Spleen (tissue), 11 donors: ENCODE results near the gene MRAS. TPM values are rescaled to one million over a fixed set of nuclear protein-coding genes. Genes with fewer than 3 reads are reported as not detected.

Experiments used
- DNase-seq: peaks from one replicate; pipeline ENCODE4 v3.0.0-alpha.2; 2020
- H3K27ac ChIP-seq, 8 donors: fragments of 200-600 bp; sonication (generic) in 7 of 8; 1 replicate in 4 of 8; 2 replicates in 4 of 8; pipeline versions ENCODE4 v1.5.0 to v1.8.0; 2016 to 2021; ENCODE audit warnings: inconsistent platforms in 4 of 8, mild to moderate bottlenecking in 4 of 8, moderate library complexity in 1 of 8
- H3K27me3 ChIP-seq, 7 donors: fragments of 200-600 bp; sonication (generic) in 6 of 7; replicated peaks in 1 of 7; 1 replicate in 4 of 7; 2 replicates in 3 of 7; pipeline versions ENCODE4 v1.5.0 to v1.8.0; 2016 to 2021; ENCODE audit warnings: inconsistent platforms in 3 of 7, mild to moderate bottlenecking in 1 of 7
- H3K36me3 ChIP-seq, 6 donors: fragments of 200-600 bp; sonication (generic) in 5 of 6; 1 replicate in 4 of 6; 2 replicates in 2 of 6; pipeline versions ENCODE4 v1.5.0 to v1.8.0; 2016 to 2021; ENCODE audit warnings: inconsistent platforms in 2 of 6
- H3K4me1 ChIP-seq, 6 donors: fragments of 200-600 bp; sonication (generic) in 5 of 6; 1 replicate in 3 of 6; 2 replicates in 3 of 6; pipeline versions ENCODE4 v1.5.0 to v1.8.0; 2016 to 2021; ENCODE audit warnings: inconsistent platforms in 3 of 6
- H3K4me3 ChIP-seq, 8 donors: fragments of 200-600 bp; sonication (generic) in 7 of 8; 1 replicate in 4 of 8; 2 replicates in 4 of 8; pipeline versions ENCODE4 v1.5.0 to v1.8.0; 2016 to 2021; ENCODE audit warnings: inconsistent platforms in 4 of 8, mild to moderate bottlenecking in 4 of 8, moderate library complexity in 2 of 8
- H3K9me3 ChIP-seq, 8 donors: fragments of 200-600 bp; sonication (generic) in 7 of 8; 1 replicate in 4 of 8; 2 replicates in 4 of 8; pipeline versions ENCODE4 v1.5.0 to v1.8.0; 2016 to 2021; ENCODE audit warnings: inconsistent platforms in 4 of 8
- POLR2A ChIP-seq, 3 donors: fragments of 450-650 bp; IDR thresholded peaks; one replicate each; pipeline ENCODE4 v1.5.1; 2017; ENCODE audit warnings: antibody characterized with exemption in 3 of 3, mild to moderate bottlenecking in 1 of 3
- POLR2AphosphoS5 ChIP-seq, 3 donors: sonication (generic); formaldehyde crosslinking; IDR thresholded peaks; one replicate each; pipeline ENCODE4 v1.5.1; 2017; ENCODE audit warnings: antibody characterized with exemption in 3 of 3
- WGBS, 5 donors: extraction: QIAGEN DNeasy Blood & Tissue Kit in 3 of 5; methylation state at CpG; one replicate each; pipeline versions ENCODE4 v1.1.5 to v1.1.7; 2013 to 2018; 5-methylcytosine and 5-hydroxymethylcytosine counted together
- intact Hi-C: fragments of 100-400 bp; cut with DNase I; formaldehyde crosslinking; loops from one replicate; pipeline ENCODE4 v1.15.0; 2023; ENCODE audit warnings: low total_unique reads
- polyA plus RNA-seq, 3 donors: library from polyadenylated mRNA; stranded (reverse); fragments of 200-250 nt; gene quantifications; one replicate each; pipeline ENCODE4 v1.2.1, GENCODE V29; 2013
- total RNA-seq, 7 donors: library from RNA; depleted of rRNA in 3 of 7; stranded (reverse); fragments of >200 nt in 3 of 7; fragmentation: NEBNext Ultra II Directional in 4 of 7; extraction: Animal tissue kit (Norgen Biotek cat#: 25700) in 4 of 7; gene quantifications; one replicate each; pipeline versions ENCODE4 v1.1.0 to v1.2.1, GENCODE V29; 2016 to 2021
- TF ChIP-seq, protein P1 (sequence below), 11 experiments: fragments of 200-600 bp in 7 of 11; fragments of 450-650 bp in 4 of 11; sonication (generic) in 4 of 11; IDR thresholded peaks in 8 of 11; conservative IDR thresholded peaks in 3 of 11; 1 replicate in 7 of 11; 2 replicates in 4 of 11; pipeline versions ENCODE4 v1.4.0 to v1.8.0; 2016 to 2021; ENCODE audit warnings: antibody characterized with exemption in 11 of 11, inconsistent platforms in 4 of 11, mild to moderate bottlenecking in 1 of 11
- donor health status: healthy with polysubstance abuse.
- donor health status: DM: no; HTN: no; CAD: no; lungs with moderate emphysema.
- donor health status: DM: no; HTN: no; CAD: no.
- donor health status: Bipolar disorder and iron deficiency.
- donor health status: healthy.
- donor health status: DM: no; HTN: no; CAD: no.
- donor health status: DM: yes; HTN: yes; CAD: no.

The MRAS gene
- total and polyA plus RNA-seq, 10 donors, result 4.1 to 36.7 (median 21.4) TPM

DNA sequence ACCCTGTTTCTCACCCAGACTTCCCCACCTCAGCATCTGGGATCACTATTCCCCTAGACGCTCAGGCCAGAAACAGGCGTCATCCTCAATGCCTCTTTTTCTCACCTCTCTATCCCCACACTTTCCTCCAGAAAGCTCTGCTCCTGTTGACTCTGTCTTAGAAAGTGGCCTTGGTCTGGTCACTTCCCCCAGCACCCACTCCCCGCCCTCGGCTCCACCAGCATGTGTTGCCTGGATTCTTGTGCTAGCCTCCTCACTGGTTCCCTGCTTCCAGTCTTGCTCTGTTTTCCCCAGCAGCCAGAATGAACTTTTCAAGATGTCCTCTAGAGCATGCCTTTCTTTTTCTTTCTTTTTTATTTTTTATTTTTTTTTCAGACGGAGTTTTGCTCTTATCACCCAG is 46.3 kb downstream of the MRAS start:
- TF ChIP-seq POLR2AphosphoS5 (IDR thresholded peaks at IDR 0.05) (no peak), POLR2A (IDR thresholded peaks at IDR 0.05) (no peak)
- TF ChIP-seq, protein P1, sequence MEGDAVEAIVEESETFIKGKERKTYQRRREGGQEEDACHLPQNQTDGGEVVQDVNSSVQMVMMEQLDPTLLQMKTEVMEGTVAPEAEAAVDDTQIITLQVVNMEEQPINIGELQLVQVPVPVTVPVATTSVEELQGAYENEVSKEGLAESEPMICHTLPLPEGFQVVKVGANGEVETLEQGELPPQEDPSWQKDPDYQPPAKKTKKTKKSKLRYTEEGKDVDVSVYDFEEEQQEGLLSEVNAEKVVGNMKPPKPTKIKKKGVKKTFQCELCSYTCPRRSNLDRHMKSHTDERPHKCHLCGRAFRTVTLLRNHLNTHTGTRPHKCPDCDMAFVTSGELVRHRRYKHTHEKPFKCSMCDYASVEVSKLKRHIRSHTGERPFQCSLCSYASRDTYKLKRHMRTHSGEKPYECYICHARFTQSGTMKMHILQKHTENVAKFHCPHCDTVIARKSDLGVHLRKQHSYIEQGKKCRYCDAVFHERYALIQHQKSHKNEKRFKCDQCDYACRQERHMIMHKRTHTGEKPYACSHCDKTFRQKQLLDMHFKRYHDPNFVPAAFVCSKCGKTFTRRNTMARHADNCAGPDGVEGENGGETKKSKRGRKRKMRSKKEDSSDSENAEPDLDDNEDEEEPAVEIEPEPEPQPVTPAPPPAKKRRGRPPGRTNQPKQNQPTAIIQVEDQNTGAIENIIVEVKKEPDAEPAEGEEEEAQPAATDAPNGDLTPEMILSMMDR (IDR thresholded peaks at IDR 0.05 in 8 of 11, conservative IDR thresholded peaks at IDR 0.05 in 3 of 11), result no peak
- H3K4me3 ChIP-seq, result no peak overlapping the region
- no peaks in the 10 kb centered on the region for H3K9me3 ChIP-seq
- H3K27ac ChIP-seq, result no peak overlapping the region
- peaks cover 0 to 2% (median 0%) of the 10 kb centered on the region in 6 donors for H3K36me3 ChIP-seq
- H3K27me3 ChIP-seq, result peaks cover 0 to 13% (median 0%) of the 10 kb centered on the region in 7 donors
- DNase-seq, result no peak
- H3K4me1 ChIP-seq, result peaks cover 0 to 4% (median 0%) of the 10 kb centered on the region in 6 donors
- 93 to 99% (median 95%) methylated on average over 5 of the region's 5 CpGs for WGBS, 5 donors
- intact Hi-C loops, result no loop called here

DNA sequence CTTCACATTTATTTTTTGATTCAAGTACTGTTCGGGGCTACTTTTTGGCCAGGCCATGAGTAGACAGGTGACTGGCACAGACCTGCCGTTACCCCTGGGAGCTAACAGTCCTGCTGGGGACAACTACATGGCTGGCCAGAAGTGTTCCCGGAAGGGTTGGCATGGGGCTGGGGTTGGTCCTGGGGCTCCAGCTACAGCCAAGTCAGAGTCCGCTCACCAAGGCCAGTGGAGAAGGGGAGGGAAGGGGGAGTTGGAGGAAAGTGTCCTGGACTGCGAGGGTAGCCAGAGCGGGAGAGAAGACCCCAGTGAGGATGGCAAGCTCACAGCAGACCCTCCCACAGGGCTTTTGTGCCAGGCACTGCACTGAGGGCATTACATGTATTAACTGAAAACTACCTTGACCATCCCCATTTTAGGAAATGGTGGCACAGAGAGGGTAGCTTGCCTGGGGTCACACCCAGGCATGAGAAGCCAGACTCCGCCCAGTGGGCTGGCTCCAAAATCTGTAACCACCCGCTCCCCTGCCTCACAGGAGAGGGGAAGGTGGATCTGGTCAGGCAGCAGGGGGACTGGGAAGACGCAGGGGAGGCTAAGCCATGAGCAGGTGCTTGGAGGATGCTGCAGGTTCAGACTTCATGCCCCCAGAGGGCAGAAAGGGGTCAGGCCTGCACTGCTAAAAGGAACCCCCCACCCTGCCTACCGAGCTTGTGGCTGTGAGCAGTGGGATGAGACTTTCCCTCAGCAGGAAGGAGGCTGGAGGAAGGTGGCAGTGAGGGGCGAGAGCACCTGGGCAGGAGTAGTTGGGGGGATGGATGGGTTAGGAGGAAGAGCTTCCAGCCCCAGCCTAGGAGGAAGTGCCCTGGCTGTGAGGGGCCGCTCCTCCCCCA is 47.7 kb downstream of the MRAS start:
- Histone ChIP-seq H3K27me3 (peaks cover 0 to 12% (median 0%) of the 10 kb centered on the region in 7 donors), H3K4me3 (no peak overlapping the region), H3K27ac (no peak overlapping the region), H3K9me3 (no peaks in the 10 kb centered on the region), H3K4me1 (no peaks in the 10 kb centered on the region), H3K36me3 (peaks cover 0 to 15% (median 0%) of the 10 kb centered on the region in 6 donors)
- WGBS, 5 donors, result 84 to 92% (median 88%) methylated on average over 9 to 12 of the region's 12 CpGs
- no peak for DNase-seq
- intact Hi-C loops, result no loop called here
- TF ChIP-seq POLR2A (IDR thresholded peaks at IDR 0.05) (no peak), POLR2AphosphoS5 (IDR thresholded peaks at IDR 0.05) (no peak)
- TF ChIP-seq, protein P1 (IDR thresholded peaks at IDR 0.05 in 8 of 11, conservative IDR thresholded peaks at IDR 0.05 in 3 of 11), result no peak

GRCh38 chr3:138396752-138397410 is 48.5 kb downstream of the MRAS start:
- Histone ChIP-seq H3K9me3 (no peaks in the 10 kb centered on the region), H3K4me3 (no peak overlapping the region), H3K36me3 (peaks cover 0 to 21% (median 0%) of the 10 kb centered on the region in 6 donors), H3K4me1 (no peaks in the 10 kb centered on the region), H3K27me3 (peaks cover 0 to 12% (median 0%) of the 10 kb centered on the region in 7 donors), H3K27ac (no peak overlapping the region)
- intact Hi-C loops, result no loop called here
- no peak for TF ChIP-seq POLR2AphosphoS5 (IDR thresholded peaks at IDR 0.05)
- TF ChIP-seq, protein P1 (IDR thresholded peaks at IDR 0.05 in 8 of 11, conservative IDR thresholded peaks at IDR 0.05 in 3 of 11), result no peak
- no peak for TF ChIP-seq POLR2A (IDR thresholded peaks at IDR 0.05)
- no peak for DNase-seq
- 87 to 93% (median 88%) methylated on average over 13 to 14 of the region's 14 CpGs for WGBS, 5 donors

- no peak for DNase-seq
- Histone ChIP-seq H3K4me1 (no peaks in the 10 kb centered on the region), H3K27ac (no peak overlapping the region), H3K27me3 (peaks cover 0 to 12% (median 0%) of the 10 kb centered on the region in 7 donors), H3K9me3 (no peaks in the 10 kb centered on the region), H3K36me3 (peaks cover 0 to 32% (median 0%) of the 10 kb centered on the region in 6 donors), H3K4me3 (no peak overlapping the region)
- TF ChIP-seq, protein P1 (IDR thresholded peaks at IDR 0.05 in 8 of 11, conservative IDR thresholded peaks at IDR 0.05 in 3 of 11), result peak in 1 of 11 experiments; percentile 14
- TF ChIP-seq POLR2A (IDR thresholded peaks at IDR 0.05) (no peak), POLR2AphosphoS5 (IDR thresholded peaks at IDR 0.05) (no peak)
- WGBS, 5 donors, result 83 to 90% (median 86%) methylated on average over 4 of the region's 4 CpGs
- intact Hi-C loops, result no loop called here
Measured at GRCh38 chr3:138397983-138398382, 49.6 kb downstream of the MRAS start.
